T1000 (cell line): ENCODE results near the gene NTN5.

ENCODE experiments used
- DNase-seq: peaks from one replicate; lab custom pipeline; 2025; ENCODE audit warnings: mixed read lengths; lab: John Stamatoyannopoulos, UW

The NTN5 gene

DNA sequence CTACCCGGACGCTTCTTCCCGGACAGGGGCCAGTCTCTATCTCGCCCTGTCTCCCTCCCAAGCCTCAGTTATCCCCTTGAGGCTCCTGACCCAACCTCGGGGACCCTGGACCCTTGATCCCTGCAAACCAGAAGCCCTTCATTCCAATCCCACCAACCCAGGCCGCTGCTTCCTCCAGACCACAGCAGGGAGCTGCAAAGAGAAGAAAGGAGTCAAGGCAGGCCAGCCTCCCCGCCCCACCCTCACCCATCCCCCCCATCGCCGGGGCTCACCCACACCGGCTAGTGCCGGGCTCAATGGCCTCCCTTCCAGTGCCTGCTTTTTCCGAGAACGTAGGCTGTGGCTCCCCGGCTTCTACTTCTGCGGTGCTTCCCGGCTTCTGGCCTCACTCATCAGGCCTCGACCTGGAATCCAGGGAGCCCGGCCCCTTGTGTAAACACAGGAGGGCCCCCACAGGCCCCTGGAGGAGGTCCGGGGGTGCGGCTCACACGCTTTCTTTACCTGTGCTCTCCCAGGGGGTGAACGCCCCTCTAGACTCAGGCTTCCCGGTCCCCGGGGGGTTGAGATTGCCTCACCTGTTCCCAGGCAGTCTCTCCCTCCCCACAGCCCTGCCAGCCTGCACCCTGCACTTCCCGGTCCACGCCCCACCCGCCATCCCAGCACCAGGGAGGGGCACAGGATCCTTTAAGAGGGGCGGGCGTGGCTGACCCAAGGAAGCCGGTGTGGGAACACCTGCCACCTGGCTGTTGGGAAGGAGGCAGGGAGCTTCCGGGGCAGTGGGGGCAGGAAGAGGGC is 58.2 kb downstream of the NTN5 start, which contains the start of gene FAM83E:
FAM83E (minus strand) TSS at position 641 of the 795 bp plus-strand sequence. CDS start 1,704 bp downstream, outside the sequence.
- no peak for DNase-seq

DNA sequence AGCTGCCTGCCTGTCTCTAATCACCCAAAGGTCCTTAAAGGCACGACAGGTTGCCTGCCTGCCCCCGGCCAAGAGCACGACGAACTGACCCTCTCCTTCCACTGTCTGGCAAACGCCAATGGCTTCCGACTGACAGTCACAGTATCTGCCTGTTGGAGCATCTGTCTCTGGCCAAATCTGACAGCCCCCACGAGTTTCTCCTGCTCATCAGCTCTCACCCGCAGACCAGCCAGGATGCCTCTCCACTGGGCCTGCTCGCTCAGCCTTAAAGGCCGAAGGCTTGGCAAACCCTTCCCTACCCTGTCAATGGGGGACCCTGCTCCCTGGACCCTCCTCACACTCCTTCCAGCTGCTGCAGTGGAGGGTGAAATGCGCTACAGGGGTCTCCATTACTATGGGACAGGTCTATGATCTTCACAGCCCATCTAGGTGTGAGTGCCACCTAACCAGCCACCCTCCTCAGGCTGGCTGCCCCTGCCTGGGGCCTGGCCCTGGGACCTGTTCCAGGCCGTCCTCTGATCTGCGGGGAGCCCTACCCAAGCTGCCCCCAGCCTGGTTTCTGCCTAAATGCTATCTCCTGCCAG is 58.9 kb downstream of the NTN5 start:
- DNase-seq: no peak

DNA sequence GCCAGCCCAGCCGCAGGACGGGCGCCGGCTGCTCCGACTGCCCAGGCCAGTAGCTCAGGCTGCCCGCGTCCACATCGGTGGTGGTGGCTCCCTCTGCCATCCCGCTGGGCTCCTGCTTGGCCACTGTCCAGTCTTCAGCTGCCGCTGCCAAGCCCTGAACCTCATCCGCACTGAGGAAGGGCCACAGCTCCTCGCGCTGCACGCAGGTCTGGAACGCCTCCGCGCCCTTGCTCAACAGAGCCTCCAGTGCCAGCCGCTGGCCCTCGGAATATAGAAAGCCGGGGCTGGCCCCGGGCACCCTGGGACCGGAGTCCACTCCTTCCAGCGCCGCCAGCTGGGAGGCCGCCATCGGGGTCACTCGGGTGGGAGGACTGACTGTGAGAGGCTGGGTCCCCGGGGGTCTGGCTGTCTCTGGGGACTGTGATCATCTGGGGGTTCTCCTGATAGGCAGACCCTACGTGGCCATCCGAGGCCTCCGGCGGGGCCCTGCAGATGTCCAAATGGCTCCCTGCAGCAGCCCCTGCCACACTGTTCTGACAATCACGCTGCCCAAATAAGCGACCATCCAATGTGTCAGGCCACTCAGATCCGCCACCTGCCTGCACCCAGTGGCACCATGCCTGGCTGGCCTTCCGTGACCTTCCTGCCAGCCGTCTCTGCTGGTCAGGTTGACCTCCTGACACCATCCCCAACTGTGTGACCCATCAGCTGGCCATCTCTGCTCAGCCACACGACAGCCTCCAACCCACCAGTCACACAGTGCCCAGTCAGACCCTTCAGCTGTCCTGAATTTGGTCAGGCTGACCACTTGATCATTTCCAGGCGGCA is 59.6 kb downstream of the NTN5 start:
- no peak for DNase-seq

DNA sequence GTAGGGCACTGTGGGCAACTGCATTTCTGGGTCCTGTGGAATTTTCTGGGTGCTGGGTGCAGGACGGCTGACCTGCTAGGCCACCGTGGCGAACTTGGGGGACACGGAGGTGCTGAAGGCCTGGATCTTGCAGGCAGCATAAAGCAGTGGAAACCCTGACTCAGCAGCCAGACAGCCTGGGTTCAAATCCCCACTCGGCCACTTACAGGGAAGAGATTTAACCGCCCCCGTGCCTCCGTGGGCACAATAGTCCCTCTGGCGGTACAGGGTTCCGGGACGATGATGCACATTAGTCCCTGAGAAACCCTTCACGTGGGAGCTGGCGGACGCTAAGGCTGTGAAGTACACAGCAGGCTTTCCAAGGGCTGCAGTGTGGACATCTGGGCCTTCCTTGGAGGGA is 60.9 kb downstream of the NTN5 start:
- no peak for DNase-seq
